ENCODE data around the gene XPO6. TPM values are rescaled to one million over a fixed set of nuclear protein-coding genes. Genes with fewer than 3 reads are reported as not detected.
A peak's percentile ranks its signal among the peaks of the same experiment; 100 is the strongest.

Gene XPO6
- total RNA-seq, 4 donors from 2014 or later: 45.7 to 104 (median 78.1) TPM

- TF ChIP-seq POLR2A (IDR thresholded peaks at IDR 0.05): no peak
- TF ChIP-seq, protein P1, sequence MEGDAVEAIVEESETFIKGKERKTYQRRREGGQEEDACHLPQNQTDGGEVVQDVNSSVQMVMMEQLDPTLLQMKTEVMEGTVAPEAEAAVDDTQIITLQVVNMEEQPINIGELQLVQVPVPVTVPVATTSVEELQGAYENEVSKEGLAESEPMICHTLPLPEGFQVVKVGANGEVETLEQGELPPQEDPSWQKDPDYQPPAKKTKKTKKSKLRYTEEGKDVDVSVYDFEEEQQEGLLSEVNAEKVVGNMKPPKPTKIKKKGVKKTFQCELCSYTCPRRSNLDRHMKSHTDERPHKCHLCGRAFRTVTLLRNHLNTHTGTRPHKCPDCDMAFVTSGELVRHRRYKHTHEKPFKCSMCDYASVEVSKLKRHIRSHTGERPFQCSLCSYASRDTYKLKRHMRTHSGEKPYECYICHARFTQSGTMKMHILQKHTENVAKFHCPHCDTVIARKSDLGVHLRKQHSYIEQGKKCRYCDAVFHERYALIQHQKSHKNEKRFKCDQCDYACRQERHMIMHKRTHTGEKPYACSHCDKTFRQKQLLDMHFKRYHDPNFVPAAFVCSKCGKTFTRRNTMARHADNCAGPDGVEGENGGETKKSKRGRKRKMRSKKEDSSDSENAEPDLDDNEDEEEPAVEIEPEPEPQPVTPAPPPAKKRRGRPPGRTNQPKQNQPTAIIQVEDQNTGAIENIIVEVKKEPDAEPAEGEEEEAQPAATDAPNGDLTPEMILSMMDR (IDR thresholded peaks at IDR 0.05): no peak
- WGBS, 2 donors: 78 to 79% methylated on average over 10 of the region's 10 CpGs
These were observed 18.8 kb downstream of the XPO6 start for GRCh38 chr16:28192806-28193529.

DNA sequence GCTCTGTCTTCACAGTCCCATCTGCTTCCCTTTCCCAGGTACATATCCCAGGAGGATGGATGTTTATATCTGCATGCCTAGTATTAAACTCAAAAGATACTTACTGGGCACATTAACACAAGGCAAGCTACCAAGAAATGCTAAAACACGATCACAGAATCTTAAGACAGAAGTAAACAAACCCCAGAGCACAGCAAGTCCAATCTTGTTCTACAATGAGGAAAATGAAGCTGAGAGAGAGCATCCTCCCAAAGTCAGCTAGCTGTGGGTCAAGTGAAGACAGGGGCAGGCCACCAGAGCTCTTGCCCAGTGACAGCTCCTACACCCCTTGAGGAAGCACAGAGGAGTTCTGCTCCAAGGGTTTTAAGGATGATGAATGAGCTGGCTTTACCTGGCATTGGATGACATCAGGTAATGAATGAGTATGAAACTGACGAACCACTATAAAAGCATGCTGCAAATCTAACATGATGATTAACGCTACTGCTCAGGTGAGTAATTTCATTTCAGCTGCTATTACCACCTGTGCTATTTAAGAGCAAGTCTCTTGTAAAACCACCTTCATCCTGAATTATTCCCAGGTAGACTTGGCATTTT, 20.3 kb downstream of the XPO6 start:
- no peak overlapping the region for H3K4me3 ChIP-seq (ENCODE audit: low read depth, poor library complexity, severe bottlenecking)
- 41 to 53% methylated on average over 3 of the region's 3 CpGs for WGBS, 2 donors
- no peak for DNase-seq (ENCODE audit: low spot score in 2 of 2)
- intact Hi-C loops (cut with DNase I; ENCODE audit: low total_unique reads): no loop called here
- TF ChIP-seq, protein P1 (IDR thresholded peaks at IDR 0.05): no peak
- TF ChIP-seq POLR2A (IDR thresholded peaks at IDR 0.05): no peak

More at GRCh38 chr16:28192806-28193529, 18.8 kb downstream of the XPO6 start:
- intact Hi-C loops (cut with DNase I; ENCODE audit: low total_unique reads): no loop called here
- peak in 1 of 2 donors; percentile 76 for DNase-seq (ENCODE audit: low spot score in 2 of 2)
- no peak overlapping the region for H3K4me3 ChIP-seq (ENCODE audit: low read depth, poor library complexity, severe bottlenecking)

- intact Hi-C loops (cut with DNase I; ENCODE audit: low total_unique reads): no loop called here
- 57 to 78% methylated on average over 3 of the region's 3 CpGs for WGBS, 2 donors
- no peak overlapping the region for H3K4me3 ChIP-seq (ENCODE audit: low read depth, poor library complexity, severe bottlenecking)
- DNase-seq (ENCODE audit: low spot score in 2 of 2): no peak
- no peak for TF ChIP-seq POLR2A (IDR thresholded peaks at IDR 0.05)
- TF ChIP-seq, protein P1 (IDR thresholded peaks at IDR 0.05): no peak
These were observed 22.5 kb downstream of the XPO6 start for GRCh38 chr16:28189245-28189644.

- no peak overlapping the region for H3K4me3 ChIP-seq (ENCODE audit: low read depth, poor library complexity, severe bottlenecking)
- DNase-seq (ENCODE audit: low spot score in 2 of 2): no peak
- WGBS, 2 donors: 78 to 80% methylated on average over 6 of the region's 6 CpGs
- TF ChIP-seq, protein P1 (IDR thresholded peaks at IDR 0.05): no peak
- TF ChIP-seq POLR2A (IDR thresholded peaks at IDR 0.05): no peak
- intact Hi-C loops (cut with DNase I; ENCODE audit: low total_unique reads): no loop called here
These were observed 23.5 kb downstream of the XPO6 start for GRCh38 chr16:28188085-28188916.

- DNase-seq (ENCODE audit: low spot score in 2 of 2): no peak
- intact Hi-C loops (cut with DNase I; ENCODE audit: low total_unique reads): no loop called here
- TF ChIP-seq, protein P1 (IDR thresholded peaks at IDR 0.05): no peak
- TF ChIP-seq POLR2A (IDR thresholded peaks at IDR 0.05): no peak
- WGBS, 2 donors: 77 to 83% methylated on average over 2 of the region's 2 CpGs
- H3K4me3 ChIP-seq (ENCODE audit: low read depth, poor library complexity, severe bottlenecking): no peak overlapping the region
These were observed 24.2 kb downstream of the XPO6 start for GRCh38 chr16:28187595-28188004.
